GM18505 (cell line): ENCODE measurements around the gene ZNF385C.
"Not testable (repeated sequence)": the region's sequence is repeated elsewhere in the genome, so short reads cannot be mapped to it uniquely, and the experiment has no call there.

Experiments used
- ATAC-seq: cut with Tn5 transposase; IDR thresholded peaks from one replicate; pipeline ENCODE4 v1.9.1; 2021; ENCODE audit not compliant: unreplicated experiment
- POLR2A ChIP-seq: IDR thresholded peaks from 4 replicates; pipeline ENCODE4 v1.6.1; 2011; ENCODE audit warnings: borderline replicate concordance; ENCODE audit not compliant: insufficient read depth, insufficient read length; ENCODE audit errors: extremely low read depth

ZNF385C gene

DNA sequence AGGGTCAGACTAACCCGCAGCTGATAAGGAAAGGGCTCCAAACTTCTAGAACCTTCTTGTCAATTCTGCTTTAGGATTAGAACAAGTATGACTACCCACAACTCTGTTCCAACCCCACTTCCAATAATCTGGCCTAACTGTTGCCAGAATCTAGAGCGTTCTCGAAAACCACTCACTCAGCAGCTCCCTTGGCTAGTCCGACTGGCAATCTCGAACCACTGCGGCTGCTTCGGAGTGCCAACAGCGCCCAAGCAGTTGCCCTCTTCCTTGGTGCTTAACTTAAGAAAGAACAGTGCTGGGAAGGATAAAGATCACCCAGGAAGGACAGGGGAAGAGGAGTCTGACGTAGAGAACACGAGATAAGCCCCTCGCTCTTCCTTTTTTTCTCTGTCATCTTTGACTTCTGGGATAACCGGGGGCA, 81.9 kb downstream of the ZNF385C start:
- ATAC-seq, result no peak
- no peak for TF ChIP-seq POLR2A

DNA sequence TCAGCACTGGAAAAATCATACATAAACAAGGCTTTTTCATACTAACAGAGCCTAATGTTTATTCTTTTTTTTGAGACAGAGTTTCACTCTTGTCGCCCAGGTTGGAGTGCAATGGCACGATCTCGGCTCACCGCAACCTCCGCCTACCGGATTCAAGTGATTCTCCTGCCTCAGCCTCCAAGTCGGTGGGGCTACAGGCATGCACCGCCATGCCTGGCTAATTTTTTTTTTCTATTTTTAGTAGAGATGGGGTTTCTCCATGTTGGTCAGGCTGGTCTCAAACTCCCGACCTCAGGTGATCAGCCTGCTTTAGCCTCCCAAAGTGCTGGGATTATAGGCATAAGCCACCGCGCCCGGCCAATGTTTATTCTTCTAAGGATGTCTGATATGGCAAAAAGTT, 84.5 kb downstream of the ZNF385C start:
- not testable (repeated sequence) for ATAC-seq

DNA sequence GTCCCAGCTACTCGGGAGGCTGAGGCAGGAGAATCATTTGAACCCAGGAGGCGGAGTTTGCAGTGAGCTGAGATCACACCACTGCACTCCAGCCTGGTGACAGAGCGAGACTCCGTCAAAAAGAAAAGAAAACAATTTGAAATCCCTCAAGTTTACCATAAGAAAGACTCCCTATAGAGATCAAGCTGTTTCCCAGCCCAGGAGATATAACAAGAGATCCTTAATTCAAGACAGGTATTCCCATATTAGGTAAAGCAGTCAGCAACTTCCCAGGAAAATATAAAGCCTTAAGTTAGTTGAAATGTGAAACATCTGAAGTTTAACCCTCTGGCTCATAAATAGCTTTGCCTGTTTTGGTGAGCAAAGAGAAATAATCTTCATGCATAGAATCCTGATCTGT, 85.9 kb downstream of the ZNF385C start:
- ATAC-seq, result not testable (repeated sequence)

- no peak for TF ChIP-seq POLR2A
- no peak for ATAC-seq
Measured at GRCh38 chr17:42010898-42011516, 87.3 kb downstream of the ZNF385C start.

GRCh38 chr17:42010266-42010680, 88.0 kb downstream of the ZNF385C start:
- ATAC-seq, result not testable (repeated sequence)

DNA sequence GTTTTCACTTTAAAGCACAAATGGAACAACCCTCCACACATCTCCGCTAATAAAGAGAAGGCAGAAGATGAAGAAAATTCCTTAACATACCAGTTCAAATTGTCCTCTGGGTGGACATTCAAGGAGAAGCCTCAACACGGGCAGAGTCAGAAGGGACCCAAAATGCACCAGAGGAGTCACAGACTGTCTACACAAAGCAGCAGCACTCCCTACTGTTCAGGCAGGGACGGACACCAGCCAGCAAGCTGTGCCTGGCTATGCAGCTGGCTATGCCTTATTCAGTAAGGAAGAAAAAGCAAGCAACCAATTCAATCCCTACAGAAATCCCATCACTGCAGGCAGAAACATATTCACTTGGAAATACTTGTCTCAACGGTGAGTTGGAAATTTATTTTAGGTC, 89.1 kb downstream of the ZNF385C start:
- no peak for ATAC-seq
- no peak for TF ChIP-seq POLR2A

- TF ChIP-seq POLR2A, result no peak
- ATAC-seq, result no peak
Measured at GRCh38 chr17:42005166-42005565, 93.1 kb downstream of the ZNF385C start.

GRCh38 chr17:42002792-42003301, 95.4 kb downstream of the ZNF385C start:
- no peak for ATAC-seq
- no peak for TF ChIP-seq POLR2A

DNA sequence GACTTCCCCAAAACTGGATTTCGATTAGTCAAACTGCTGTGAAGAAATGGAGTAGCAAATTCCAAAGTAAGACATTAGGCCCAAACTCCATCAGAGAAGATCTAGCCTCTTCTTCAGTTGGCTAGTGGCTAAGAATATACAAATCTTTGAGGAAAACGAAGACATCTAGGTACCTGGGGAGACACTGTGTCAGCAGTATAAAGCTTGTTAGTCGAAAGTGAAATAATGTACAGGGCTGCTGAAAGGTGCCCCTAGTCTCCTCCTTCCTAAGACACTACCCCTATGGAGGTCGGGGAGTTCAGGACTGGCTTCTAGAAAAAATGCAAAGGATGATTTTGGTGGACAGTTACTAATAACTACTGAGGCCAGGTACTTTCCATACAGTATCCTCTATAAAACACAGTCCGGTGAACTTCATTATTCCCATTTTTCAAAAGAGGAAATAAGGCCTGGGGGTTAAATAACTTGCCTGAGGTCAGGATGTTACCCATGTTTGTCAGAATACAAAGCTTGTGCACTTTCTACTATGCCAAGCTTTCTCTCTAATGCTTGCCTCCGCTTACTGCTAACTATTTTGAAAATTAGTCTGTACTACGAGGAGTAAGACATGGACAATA, 96.0 kb downstream of the ZNF385C start:
- TF ChIP-seq POLR2A, result no peak
- ATAC-seq, result no peak

DNA sequence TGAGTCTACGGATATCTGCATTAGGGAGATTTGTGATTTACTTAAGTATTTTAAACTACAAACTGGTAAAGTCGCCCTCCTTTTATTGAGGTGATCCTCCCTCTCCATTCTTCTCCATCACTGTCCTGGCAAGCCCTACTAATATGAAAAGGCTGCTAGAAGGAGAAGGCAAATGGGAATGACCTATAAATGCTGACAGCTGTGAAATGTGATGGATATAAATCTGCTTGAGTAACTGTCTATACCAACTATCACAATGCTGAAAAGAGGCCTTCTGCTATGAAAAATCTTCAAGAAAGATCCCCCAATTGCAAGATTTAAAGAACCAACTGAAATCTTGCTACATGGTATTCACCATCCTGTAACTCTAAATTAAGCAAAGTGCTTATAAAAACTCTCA, 96.5 kb downstream of the ZNF385C start:
- no peak for TF ChIP-seq POLR2A
- ATAC-seq, result no peak

GRCh38 chr17:42000413-42001133, 97.7 kb downstream of the ZNF385C start:
- TF ChIP-seq POLR2A, result no peak
- ATAC-seq, result no peak

DNA sequence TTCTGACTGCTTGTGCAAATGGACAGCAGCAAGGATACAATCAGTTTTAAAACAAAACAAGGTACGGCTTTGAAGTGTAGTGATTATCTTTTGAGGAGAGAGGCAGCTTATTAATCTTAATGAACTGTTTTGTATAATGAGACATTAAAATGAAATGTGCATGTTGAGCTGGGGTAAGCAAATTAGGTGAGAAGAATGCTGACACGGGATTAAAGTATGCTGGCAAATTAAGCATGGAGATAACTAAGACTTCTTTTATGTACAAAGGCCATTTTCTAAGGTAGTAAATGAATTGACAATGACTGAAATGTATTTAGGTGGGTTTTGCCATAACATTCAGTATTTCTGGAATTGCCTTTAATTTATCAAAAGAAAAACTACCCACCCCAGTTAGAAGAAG, 99.8 kb downstream of the ZNF385C start:
- no peak for TF ChIP-seq POLR2A
- ATAC-seq, result no peak

DNA sequence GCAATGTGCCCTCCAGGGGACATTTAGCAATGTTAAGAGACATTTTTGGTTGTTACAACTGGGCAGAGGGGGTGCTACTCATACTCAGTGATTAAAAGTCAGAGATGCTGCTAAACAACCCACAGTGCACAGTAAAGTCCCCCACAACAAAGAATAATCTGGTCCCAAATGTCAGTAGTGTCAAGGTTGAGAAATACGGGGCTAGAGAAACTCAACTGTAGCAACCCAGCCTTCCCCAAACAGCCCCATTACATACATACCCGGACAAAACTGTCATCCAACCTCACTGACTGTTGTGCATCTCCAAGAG, 101.5 kb downstream of the ZNF385C start:
- no peak for TF ChIP-seq POLR2A

GRCh38 chr17:41992576-41992975, 105.7 kb downstream of the ZNF385C start:
- ATAC-seq, result no peak
- no peak for TF ChIP-seq POLR2A

More for the DNA sequence above, 101.5 kb downstream of the ZNF385C start:
- ATAC-seq, result no peak
